ENCODE measurements around the gene C4orf50.

The C4orf50 gene

GRCh38 chr4:5979981-5980380 lies 38.2 kb downstream of the C4orf50 start:
- Histone ChIP-seq H3K9me3 (ENCODE audit: control insufficient read depth in 2 of 2, low read length in 2 of 2) (peaks cover 0 to 3% of the 10 kb centered on the region in 2 donors), H3K27ac (ENCODE audit: low read length) (no peak overlapping the region), H3K36me3 (ENCODE audit: control insufficient read depth in 2 of 2, insufficient read depth in 2 of 2, low read length in 2 of 2) (no peaks in the 10 kb centered on the region), H3K9ac (ENCODE audit: low read length in 2 of 2) (no peak overlapping the region), H3K4me3 (ENCODE audit: low read length in 2 of 2) (no peak overlapping the region), H3K4me1 (ENCODE audit: control insufficient read depth, insufficient read depth, low read length) (no peaks in the 10 kb centered on the region), H3K27me3 (ENCODE audit: control insufficient read depth in 1 of 2, insufficient read depth in 2 of 2, low read length in 2 of 2) (peaks cover 5 to 13% of the 10 kb centered on the region in 2 donors)

GRCh38 chr4:5976921-5977320 lies 41.3 kb downstream of the C4orf50 start:
- no peak overlapping the region for H3K27ac ChIP-seq (ENCODE audit: low read length)
- peaks cover 14 to 21% of the 10 kb centered on the region in 2 donors for H3K27me3 ChIP-seq (ENCODE audit: control insufficient read depth in 1 of 2, insufficient read depth in 2 of 2, low read length in 2 of 2)
- no peak overlapping the region for H3K4me3 ChIP-seq (ENCODE audit: low read length in 2 of 2)
- H3K9ac ChIP-seq (ENCODE audit: low read length in 2 of 2): no peak overlapping the region
- H3K36me3 ChIP-seq (ENCODE audit: control insufficient read depth in 2 of 2, insufficient read depth in 2 of 2, low read length in 2 of 2): no peaks in the 10 kb centered on the region
- H3K9me3 ChIP-seq (ENCODE audit: control insufficient read depth in 2 of 2, low read length in 2 of 2): no peaks in the 10 kb centered on the region
- H3K4me1 ChIP-seq (ENCODE audit: control insufficient read depth, insufficient read depth, low read length): no peaks in the 10 kb centered on the region

- Histone ChIP-seq H3K27ac (ENCODE audit: low read length) (no peak overlapping the region), H3K4me3 (ENCODE audit: low read length in 2 of 2) (no peak overlapping the region), H3K4me1 (ENCODE audit: control insufficient read depth, insufficient read depth, low read length) (no peaks in the 10 kb centered on the region), H3K27me3 (ENCODE audit: control insufficient read depth in 1 of 2, insufficient read depth in 2 of 2, low read length in 2 of 2) (peaks cover 14 to 21% of the 10 kb centered on the region in 2 donors), H3K9me3 (ENCODE audit: control insufficient read depth in 2 of 2, low read length in 2 of 2) (no peaks in the 10 kb centered on the region), H3K9ac (ENCODE audit: low read length in 2 of 2) (no peak overlapping the region), H3K36me3 (ENCODE audit: control insufficient read depth in 2 of 2, insufficient read depth in 2 of 2, low read length in 2 of 2) (no peaks in the 10 kb centered on the region)
Observed at GRCh38 chr4:5976431-5976830, 41.8 kb downstream of the C4orf50 start.

GRCh38 chr4:5974321-5974720 lies 43.9 kb downstream of the C4orf50 start:
- Histone ChIP-seq H3K9me3 (ENCODE audit: control insufficient read depth in 2 of 2, low read length in 2 of 2) (no peaks in the 10 kb centered on the region), H3K36me3 (ENCODE audit: control insufficient read depth in 2 of 2, insufficient read depth in 2 of 2, low read length in 2 of 2) (no peaks in the 10 kb centered on the region), H3K9ac (ENCODE audit: low read length in 2 of 2) (no peak overlapping the region), H3K27me3 (ENCODE audit: control insufficient read depth in 1 of 2, insufficient read depth in 2 of 2, low read length in 2 of 2) (peaks cover 15 to 26% of the 10 kb centered on the region in 2 donors), H3K4me1 (ENCODE audit: control insufficient read depth, insufficient read depth, low read length) (no peaks in the 10 kb centered on the region), H3K27ac (ENCODE audit: low read length) (no peak overlapping the region), H3K4me3 (ENCODE audit: low read length in 2 of 2) (no peak overlapping the region)

- Histone ChIP-seq H3K4me1 (ENCODE audit: control insufficient read depth, insufficient read depth, low read length) (no peaks in the 10 kb centered on the region), H3K27ac (ENCODE audit: low read length) (no peak overlapping the region), H3K4me3 (ENCODE audit: low read length in 2 of 2) (no peak overlapping the region), H3K36me3 (ENCODE audit: control insufficient read depth in 2 of 2, insufficient read depth in 2 of 2, low read length in 2 of 2) (no peaks in the 10 kb centered on the region), H3K9me3 (ENCODE audit: control insufficient read depth in 2 of 2, low read length in 2 of 2) (no peaks in the 10 kb centered on the region), H3K27me3 (ENCODE audit: control insufficient read depth in 1 of 2, insufficient read depth in 2 of 2, low read length in 2 of 2) (peaks cover 15 to 28% of the 10 kb centered on the region in 2 donors), H3K9ac (ENCODE audit: low read length in 2 of 2) (no peak overlapping the region)
Observed at GRCh38 chr4:5973486-5974220, 44.6 kb downstream of the C4orf50 start.

- Histone ChIP-seq H3K9me3 (ENCODE audit: control insufficient read depth in 2 of 2, low read length in 2 of 2) (no peaks in the 10 kb centered on the region), H3K4me3 (ENCODE audit: low read length in 2 of 2) (no peak overlapping the region), H3K36me3 (ENCODE audit: control insufficient read depth in 2 of 2, insufficient read depth in 2 of 2, low read length in 2 of 2) (no peaks in the 10 kb centered on the region), H3K27ac (ENCODE audit: low read length) (no peak overlapping the region), H3K9ac (ENCODE audit: low read length in 2 of 2) (no peak overlapping the region), H3K27me3 (ENCODE audit: control insufficient read depth in 1 of 2, insufficient read depth in 2 of 2, low read length in 2 of 2) (peaks cover 15 to 28% of the 10 kb centered on the region in 2 donors), H3K4me1 (ENCODE audit: control insufficient read depth, insufficient read depth, low read length) (no peaks in the 10 kb centered on the region)
Observed at GRCh38 chr4:5973033-5973432, 45.2 kb downstream of the C4orf50 start.

- no peak overlapping the region for H3K4me3 ChIP-seq (ENCODE audit: low read length in 2 of 2)
- H3K27me3 ChIP-seq (ENCODE audit: control insufficient read depth in 1 of 2, insufficient read depth in 2 of 2, low read length in 2 of 2): peaks cover 15 to 28% of the 10 kb centered on the region in 2 donors
- H3K9me3 ChIP-seq (ENCODE audit: control insufficient read depth in 2 of 2, low read length in 2 of 2): no peaks in the 10 kb centered on the region
- no peaks in the 10 kb centered on the region for H3K4me1 ChIP-seq (ENCODE audit: control insufficient read depth, insufficient read depth, low read length)
- no peak overlapping the region for H3K9ac ChIP-seq (ENCODE audit: low read length in 2 of 2)
- H3K27ac ChIP-seq (ENCODE audit: low read length): no peak overlapping the region
- H3K36me3 ChIP-seq (ENCODE audit: control insufficient read depth in 2 of 2, insufficient read depth in 2 of 2, low read length in 2 of 2): no peaks in the 10 kb centered on the region
Observed at GRCh38 chr4:5972571-5972970, 45.7 kb downstream of the C4orf50 start.

GRCh38 chr4:5971078-5971450 lies 47.2 kb downstream of the C4orf50 start:
- Histone ChIP-seq H3K9me3 (ENCODE audit: control insufficient read depth in 2 of 2, low read length in 2 of 2) (no peaks in the 10 kb centered on the region), H3K4me1 (ENCODE audit: control insufficient read depth, insufficient read depth, low read length) (no peaks in the 10 kb centered on the region), H3K9ac (ENCODE audit: low read length in 2 of 2) (no peak overlapping the region), H3K27me3 (ENCODE audit: control insufficient read depth in 1 of 2, insufficient read depth in 2 of 2, low read length in 2 of 2) (peaks cover 15 to 21% of the 10 kb centered on the region in 2 donors), H3K27ac (ENCODE audit: low read length) (no peak overlapping the region), H3K36me3 (ENCODE audit: control insufficient read depth in 2 of 2, insufficient read depth in 2 of 2, low read length in 2 of 2) (no peaks in the 10 kb centered on the region), H3K4me3 (ENCODE audit: low read length in 2 of 2) (no peak overlapping the region)

- peaks cover 15 to 21% of the 10 kb centered on the region in 2 donors for H3K27me3 ChIP-seq (ENCODE audit: control insufficient read depth in 1 of 2, insufficient read depth in 2 of 2, low read length in 2 of 2)
- H3K9ac ChIP-seq (ENCODE audit: low read length in 2 of 2): no peak overlapping the region
- H3K4me1 ChIP-seq (ENCODE audit: control insufficient read depth, insufficient read depth, low read length): no peaks in the 10 kb centered on the region
- no peak overlapping the region for H3K4me3 ChIP-seq (ENCODE audit: low read length in 2 of 2)
- H3K27ac ChIP-seq (ENCODE audit: low read length): no peak overlapping the region
- H3K36me3 ChIP-seq (ENCODE audit: control insufficient read depth in 2 of 2, insufficient read depth in 2 of 2, low read length in 2 of 2): no peaks in the 10 kb centered on the region
- H3K9me3 ChIP-seq (ENCODE audit: control insufficient read depth in 2 of 2, low read length in 2 of 2): no peaks in the 10 kb centered on the region
Observed at GRCh38 chr4:5970381-5971077, 47.7 kb downstream of the C4orf50 start.

GRCh38 chr4:5969777-5970176 lies 48.5 kb downstream of the C4orf50 start:
- H3K4me1 ChIP-seq (ENCODE audit: control insufficient read depth, insufficient read depth, low read length): no peaks in the 10 kb centered on the region
- H3K36me3 ChIP-seq (ENCODE audit: control insufficient read depth in 2 of 2, insufficient read depth in 2 of 2, low read length in 2 of 2): no peaks in the 10 kb centered on the region
- no peak overlapping the region for H3K9ac ChIP-seq (ENCODE audit: low read length in 2 of 2)
- no peak overlapping the region for H3K27ac ChIP-seq (ENCODE audit: low read length)
- H3K9me3 ChIP-seq (ENCODE audit: control insufficient read depth in 2 of 2, low read length in 2 of 2): no peaks in the 10 kb centered on the region
- H3K4me3 ChIP-seq (ENCODE audit: low read length in 2 of 2): no peak overlapping the region
- H3K27me3 ChIP-seq (ENCODE audit: control insufficient read depth in 1 of 2, insufficient read depth in 2 of 2, low read length in 2 of 2): peaks cover 20 to 28% of the 10 kb centered on the region in 2 donors

- no peaks in the 10 kb centered on the region for H3K4me1 ChIP-seq (ENCODE audit: control insufficient read depth, insufficient read depth, low read length)
- H3K4me3 ChIP-seq (ENCODE audit: low read length in 2 of 2): no peak overlapping the region
- H3K36me3 ChIP-seq (ENCODE audit: control insufficient read depth in 2 of 2, insufficient read depth in 2 of 2, low read length in 2 of 2): no peaks in the 10 kb centered on the region
- H3K27me3 ChIP-seq (ENCODE audit: control insufficient read depth in 1 of 2, insufficient read depth in 2 of 2, low read length in 2 of 2): peaks cover 20 to 28% of the 10 kb centered on the region in 2 donors
- no peaks in the 10 kb centered on the region for H3K9me3 ChIP-seq (ENCODE audit: control insufficient read depth in 2 of 2, low read length in 2 of 2)
- no peak overlapping the region for H3K27ac ChIP-seq (ENCODE audit: low read length)
- no peak overlapping the region for H3K9ac ChIP-seq (ENCODE audit: low read length in 2 of 2)
Observed at GRCh38 chr4:5969336-5969735, 48.9 kb downstream of the C4orf50 start.

Measured in stomach smooth muscle (tissue), 2 donors.